Fibroblast of skin of right biceps (primary cell): ENCODE data around the gene PPP1R12C.

Source experiments
- DNase-seq: peaks from one replicate; pipeline ENCODE4 v3.0.0-alpha.2; 2013

The PPP1R12C gene

GRCh38 chr19:55041627-55042343 lies 75.7 kb downstream of the PPP1R12C start:
- DNase-seq, result no peak

- DNase-seq, result no peak
Measured at GRCh38 chr19:55041244-55041626, 76.2 kb downstream of the PPP1R12C start.
